Spleen (tissue), 7 donors: Measurements from ENCODE around the gene NOD1.

ENCODE experiments used
- CTCF ChIP-seq, 11 experiments: fragments of 200-600 bp in 7 of 11; fragments of 450-650 bp in 4 of 11; sonication (generic) in 4 of 11; IDR thresholded peaks in 8 of 11; conservative IDR thresholded peaks in 3 of 11; 1 replicate in 7 of 11; 2 replicates in 4 of 11; pipeline versions ENCODE4 v1.4.0 to v1.8.0; 2016 to 2021; ENCODE audit warnings: antibody characterized with exemption in 11 of 11, inconsistent platforms in 4 of 11, mild to moderate bottlenecking in 1 of 11
- POLR2A ChIP-seq, 3 donors: fragments of 450-650 bp; IDR thresholded peaks; one replicate each; pipeline ENCODE4 v1.5.1; 2017; ENCODE audit warnings: antibody characterized with exemption in 3 of 3, mild to moderate bottlenecking in 1 of 3
- donor health status: DM: no; HTN: no; CAD: no; lungs with moderate emphysema.
- donor health status: DM: no; HTN: no; CAD: no.
- donor health status: DM: no; HTN: no; CAD: no.

- TF ChIP-seq CTCF (IDR thresholded peaks at IDR 0.05 in 8 of 11, conservative IDR thresholded peaks at IDR 0.05 in 3 of 11) (peak in 1 of 11 experiments; percentile 4), POLR2A (IDR thresholded peaks at IDR 0.05) (no peak)
These were observed 26.7 kb upstream of the NOD1 start for GRCh38 chr7:30505174-30505697.
